DMS53 treated with DMSO at 0.1 percent for 48 hours (cell line): ENCODE measurements around the gene CMIP.

ENCODE experiments used
- DNase-seq: peaks from one replicate; lab custom pipeline; 2025; ENCODE audit not compliant: unreplicated experiment; lab: John Stamatoyannopoulos, UW

CMIP gene

GRCh38 chr16:81754858-81755257, 310.2 kb downstream of the CMIP start:
- DNase-seq = no peak

- no peak for DNase-seq
These were observed 311.5 kb downstream of the CMIP start for GRCh38 chr16:81755915-81756614.

GRCh38 chr16:81756615-81757356, 312.2 kb downstream of the CMIP start:
- DNase-seq = no peak

GRCh38 chr16:81758376-81758775, 313.8 kb downstream of the CMIP start:
- DNase-seq = peak; percentile 20
